HepG2 (cell line): ENCODE results near the gene ZC3H4. TPM values are rescaled to one million over a fixed set of nuclear protein-coding genes. Genes with fewer than 3 reads are reported as not detected.
A peak's percentile ranks its signal among the peaks of the same experiment; 100 is the strongest.

Source experiments
- AKNA ChIP-seq: sonication (generic); formaldehyde crosslinking; IDR thresholded peaks from 2 replicates; pipeline ENCODE4 v1.4.0; 2020; ENCODE audit warnings: missing genetic modification reagents, borderline replicate concordance
- BCL6 ChIP-seq: IDR thresholded peaks from 2 replicates; pipeline ENCODE4 v1.6.1; 2016; ENCODE audit warnings: missing genetic modification reagents, missing compliant biosample characterization
- CREB3 ChIP-seq: sonication (generic); formaldehyde crosslinking; IDR thresholded peaks from 2 replicates; pipeline ENCODE4 v1.5.0; 2020; ENCODE audit warnings: missing genetic modification reagents
- DDIT3 ChIP-seq: sonication (generic); formaldehyde crosslinking; IDR thresholded peaks from 2 replicates; pipeline ENCODE4 v1.4.0; 2020; ENCODE audit warnings: mild to moderate bottlenecking, missing genetic modification reagents
- ESRRA ChIP-seq: sonication (generic); formaldehyde crosslinking; IDR thresholded peaks from 2 replicates; pipeline ENCODE4 v1.5.1; 2020; ENCODE audit warnings: mild to moderate bottlenecking, low read depth, missing genetic modification reagents
- HES4 ChIP-seq: sonication (generic); formaldehyde crosslinking; IDR thresholded peaks from 2 replicates; pipeline ENCODE4 v1.9.0; 2021; ENCODE audit warnings: mild to moderate bottlenecking, missing genetic modification reagents, borderline replicate concordance
- HIVEP1 ChIP-seq: sonication (generic); formaldehyde crosslinking; IDR thresholded peaks from 2 replicates; pipeline ENCODE4 v1.4.0; 2020; ENCODE audit warnings: mild to moderate bottlenecking, missing genetic modification reagents
- HMGXB4 ChIP-seq, 2 experiments: sonication (generic) in 1 of 2; formaldehyde crosslinking in 1 of 2; IDR thresholded peaks; 2 replicates each; pipeline versions ENCODE4 v1.4.0 to v1.6.1; 2018 to 2020; ENCODE audit warnings: missing genetic modification reagents in 2 of 2, borderline replicate concordance in 1 of 2, low read depth in 1 of 2, mild to moderate bottlenecking in 1 of 2, missing biosample characterization in 1 of 2
- JDP2 ChIP-seq: sonication (generic); formaldehyde crosslinking; IDR thresholded peaks from 2 replicates; pipeline ENCODE4 v1.8.1; 2022; ENCODE audit warnings: missing genetic modification reagents, borderline replicate concordance
- NAIF1 ChIP-seq: sonication (generic); formaldehyde crosslinking; IDR thresholded peaks from 2 replicates; pipeline ENCODE4 v1.5.0; 2020; ENCODE audit warnings: mild to moderate bottlenecking, missing genetic modification reagents, borderline replicate concordance
- NFE2 ChIP-seq: sonication (generic); formaldehyde crosslinking; IDR thresholded peaks from 2 replicates; pipeline ENCODE4 v1.4.0; 2020; ENCODE audit warnings: missing genetic modification reagents
- PHF20 ChIP-seq: sonication (generic); formaldehyde crosslinking; IDR thresholded peaks from 2 replicates; pipeline ENCODE4 v1.5.0; 2020; ENCODE audit warnings: mild to moderate bottlenecking, missing genetic modification reagents
- PHF21A ChIP-seq: sonication (generic); formaldehyde crosslinking; IDR thresholded peaks from 2 replicates; pipeline ENCODE4 v1.5.0; 2020; ENCODE audit warnings: mild to moderate bottlenecking, missing genetic modification reagents
- RARG ChIP-seq: sonication (generic); formaldehyde crosslinking; IDR thresholded peaks from 2 replicates; pipeline ENCODE4 v1.4.0; 2020; ENCODE audit warnings: low read depth, mild to moderate bottlenecking, missing genetic modification reagents
- TMF1 ChIP-seq: sonication (generic); formaldehyde crosslinking; IDR thresholded peaks from 2 replicates; pipeline ENCODE4 v1.8.1; 2022; ENCODE audit warnings: low read depth, missing genetic modification reagents
- ZBTB44 ChIP-seq: sonication (generic); formaldehyde crosslinking; IDR thresholded peaks from 2 replicates; pipeline ENCODE4 v1.4.0; 2020; ENCODE audit warnings: missing genetic modification reagents
- ZMYM4 ChIP-seq: sonication (generic); formaldehyde crosslinking; IDR thresholded peaks from 2 replicates; pipeline ENCODE4 v1.8.1; 2023; ENCODE audit warnings: mild to moderate bottlenecking, missing genetic modification reagents
- ZNF138 ChIP-seq: sonication (generic); formaldehyde crosslinking; IDR thresholded peaks from 2 replicates; pipeline ENCODE4 v1.5.0; 2020; ENCODE audit warnings: mild to moderate bottlenecking, low read depth, missing genetic modification reagents
- ZNF891 ChIP-seq: sonication (generic); formaldehyde crosslinking; IDR thresholded peaks from 2 replicates; pipeline ENCODE4 v1.5.0; 2020; ENCODE audit warnings: mild to moderate bottlenecking, missing genetic modification reagents
- polyA plus RNA-seq, 8 experiments: library from polyadenylated mRNA; depleted of rRNA in 3 of 8; stranded (reverse) in 7 of 8; unstranded in 1 of 8; fragments of >200 nt; fragmentation: Illumina TruSeq in 4 of 8; extraction: Trizol in 4 of 8; gene quantifications; 2 replicates each; pipeline versions ENCODE4 v1.2.1 to v1.2.3, GENCODE V29; 2011 to 2016; ENCODE audit warnings: low read depth in 4 of 8, missing spikeins in 1 of 8, mixed read lengths in 1 of 8; ENCODE audit not compliant: insufficient read depth in 1 of 8
- total RNA-seq, 5 experiments: library from RNA; depleted of rRNA; stranded (reverse); fragments of >200 nt; fragmentation: Illumina TruSeq; extraction: Trizol; gene quantifications; 2 replicates each; pipeline ENCODE4 v1.2.3, GENCODE V29; 2016; ENCODE audit warnings: low read depth in 1 of 5

The ZC3H4 gene
- total and polyA plus RNA-seq, 2 of the 13 experiments (the other 11 are each of a cell fraction or from before 2014, with no cell fraction given) = 1.8 to 10.7 TPM

GRCh38 chr19:47124937-47125668, 11.5 kb upstream of the ZC3H4 start (continued):
- TF ChIP-seq HMGXB4 (CRISPR knock-in tag; IDR thresholded peaks at IDR 0.05; ENCODE audit: borderline replicate concordance in 1 of 2, low read depth in 1 of 2) = peak in 1 of 2 experiments; percentile 40; a peak in 1 of 4 replicates
- no peak for TF ChIP-seq PHF20 (CRISPR knock-in tag)
- no peak for TF ChIP-seq ZNF138 (CRISPR knock-in tag)
- no peak; the same call in 1 of the 2 replicates for TF ChIP-seq PHF21A (CRISPR knock-in tag)
- TF ChIP-seq DDIT3 (CRISPR knock-in tag) = no peak
- no peak for TF ChIP-seq ZMYM4 (CRISPR knock-in tag)
- no peak for TF ChIP-seq JDP2 (CRISPR knock-in tag)
- no peak for TF ChIP-seq ESRRA (CRISPR knock-in tag)
- TF ChIP-seq NAIF1 (CRISPR knock-in tag) = no peak
- no peak for TF ChIP-seq HES4
- TF ChIP-seq RARG (CRISPR knock-in tag) = no peak
- TF ChIP-seq HIVEP1 (CRISPR knock-in tag) = no peak
- TF ChIP-seq ZBTB44 (CRISPR knock-in tag) = no peak
- no peak for TF ChIP-seq TMF1 (CRISPR knock-in tag)
- no peak for TF ChIP-seq BCL6
- no peak for TF ChIP-seq ZNF891 (CRISPR knock-in tag)
- no peak for TF ChIP-seq AKNA (CRISPR knock-in tag)
- TF ChIP-seq CREB3 (CRISPR knock-in tag) = 0 out of 2 replicates have a peak, but pooled peaks have one; percentile 36
- no peak for TF ChIP-seq NFE2 (CRISPR knock-in tag)
